K562 (cell line): ENCODE data around the gene THEMIS. TPM values are rescaled to one million over a fixed set of nuclear protein-coding genes. Genes with fewer than 3 reads are reported as not detected.
"Not testable (repeated sequence)": the region's sequence is repeated elsewhere in the genome, so short reads cannot be mapped to it uniquely, and the experiment has no call there.

ENCODE experiments used
- ATAC-seq: fragments of 200-7000 bp; cut with Tn5 transposase; 3 replicates; pipeline ENCODE4 v1.9.1; 2020; ENCODE audit warnings: moderate library complexity
- BruUV-seq: library from RNA; stranded (reverse); fragments of 400-500 nt; replicated peaks from 2 replicates; lab custom pipeline; 2021; lab: Mats Ljungman, UMichigan
- CTCF ChIA-PET: fragments of 300-600 bp; formaldehyde crosslinking; extraction: SDS; loops from one replicate; lab custom pipeline; 2021; ENCODE audit warnings: low intra/inter-chr PET ratio; lab: Yijun Ruan, JAX
- POLR2A ChIA-PET: fragments of 300-600, 350-650 bp; sonication (Branson Sonifier 250); formaldehyde crosslinking; extraction: SDS; loops from one replicate; lab custom pipeline; 2021; ENCODE audit warnings: antibody characterized with exemption, inconsistent platforms; lab: Yijun Ruan, JAX
- DNase-seq, 4 experiments: peaks; one replicate each; pipeline versions ENCODE4 v3.0.0 to v3.0.0-alpha.2; 2011 to 2018; ENCODE audit warnings: low spot score in 3 of 4, mixed read lengths in 3 of 4; ENCODE audit errors: extremely low read depth in 1 of 4
- FAIRE-seq: peaks from 2 replicates; lab custom pipeline; 2011; peaks lifted over from hg19 to GRCh38; lab: Jason Lieb, UNC
- H2AFZ ChIP-seq: 2 replicates; pipeline ENCODE4 v1.6.0; 2011; ENCODE audit warnings: low read depth, low read length, control low read depth, inconsistent platforms
- H3K27ac ChIP-seq: fragments of 200-600 bp; 3 replicates; pipeline ENCODE4 v1.8.0; 2011; ENCODE audit warnings: low read depth, mild to moderate bottlenecking, control low read depth, inconsistent platforms, low read length, moderate library complexity, mixed read lengths; ENCODE audit errors: extremely low read depth
- H3K27me3 ChIP-seq, 2 experiments: fragments of 300-600 bp in 1 of 2; 2 replicates in 1 of 2; 3 replicates in 1 of 2; pipeline versions ENCODE4 v1.6.0 to v1.8.0; 2011; ENCODE audit warnings: inconsistent platforms in 2 of 2, low read length in 2 of 2, mild to moderate bottlenecking in 1 of 2, mixed read lengths in 1 of 2, moderate library complexity in 1 of 2; ENCODE audit not compliant: control insufficient read depth in 2 of 2, insufficient read depth in 2 of 2
- H3K36me3 ChIP-seq: fragments of 300-600 bp; 3 replicates; pipeline ENCODE4 v1.8.0; 2011; ENCODE audit warnings: mild to moderate bottlenecking, low read length, inconsistent platforms; ENCODE audit not compliant: control insufficient read depth, insufficient read depth
- H3K4me1 ChIP-seq, 2 experiments: fragments of 200-600 bp in 1 of 2; replicated peaks in 1 of 2; 2 replicates in 1 of 2; 3 replicates in 1 of 2; pipeline versions ENCODE4 v1.5.1 to v1.8.0; 2011; ENCODE audit warnings: inconsistent platforms in 2 of 2, low read length in 2 of 2, mild to moderate bottlenecking in 1 of 2, mixed read lengths in 1 of 2, moderate library complexity in 1 of 2; ENCODE audit not compliant: control insufficient read depth in 2 of 2, insufficient read depth in 2 of 2
- H3K4me2 ChIP-seq: 2 replicates; pipeline ENCODE4 v1.6.1; 2011; ENCODE audit warnings: low read length, control low read depth, inconsistent platforms, mixed read lengths; ENCODE audit not compliant: insufficient read depth
- H3K4me3 ChIP-seq: fragments of 200-600 bp; sonication (generic), shearing (Covaris generic); 2 replicates; pipeline ENCODE4 v1.5.1; 2016; ENCODE audit warnings: control low read depth, inconsistent platforms
- H3K79me2 ChIP-seq: fragments of 200-600 bp; 3 replicates; pipeline ENCODE4 v1.8.0; 2011; ENCODE audit warnings: low read length, inconsistent platforms; ENCODE audit not compliant: control insufficient read depth, insufficient read depth
- H3K9ac ChIP-seq, 2 experiments: 2 replicates each; pipeline versions ENCODE4 v1.6.0 to v1.6.1; 2011; ENCODE audit warnings: low read depth in 2 of 2, low read length in 2 of 2, control low read depth in 1 of 2, inconsistent platforms in 1 of 2, mild to moderate bottlenecking in 1 of 2, mixed read lengths in 1 of 2; ENCODE audit not compliant: insufficient read depth in 1 of 2
- H3K9me1 ChIP-seq: one replicate; pipeline ENCODE4 v1.6.0; 2011; ENCODE audit warnings: inconsistent platforms, mild to moderate bottlenecking, low read length, moderate library complexity; ENCODE audit not compliant: control insufficient read depth, insufficient read depth
- H3K9me3 ChIP-seq: replicated peaks from 2 replicates; pipeline ENCODE4 v1.5.1; 2011; ENCODE audit warnings: low read depth, low read length, inconsistent platforms; ENCODE audit not compliant: control insufficient read depth, insufficient read depth
- H4K20me1 ChIP-seq: replicated peaks from 2 replicates; pipeline ENCODE4 v1.6.1; 2011; ENCODE audit warnings: low read length, inconsistent platforms, mixed read lengths; ENCODE audit not compliant: control insufficient read depth, insufficient read depth
- CBX5 ChIP-seq: IDR thresholded peaks from 2 replicates; pipeline ENCODE4 v1.6.1; 2014; ENCODE audit warnings: low read depth, borderline replicate concordance
- HSF4 ChIP-seq: fragments of 250-450 bp; sonication (Bioruptor Pico); IDR thresholded peaks from 2 replicates; pipeline ENCODE4 v2.1.2; 2022; ENCODE audit warnings: mild to moderate bottlenecking, moderate library complexity, borderline replicate concordance
- NUFIP1 ChIP-seq: fragments of 450-650 bp; IDR thresholded peaks from 2 replicates; pipeline ENCODE4 v1.6.1; 2018; ENCODE audit not compliant: partially characterized antibody
- RBM25 ChIP-seq: fragments of 200-400 bp; formaldehyde crosslinking; IDR thresholded peaks from 2 replicates; pipeline ENCODE4 v1.6.1; 2018; ENCODE audit warnings: low read length, low read depth, moderate library complexity; ENCODE audit not compliant: severe bottlenecking
- ZNF146 ChIP-seq: IDR thresholded peaks from one replicate; pipeline ENCODE4 v1.6.1; 2018; ENCODE audit warnings: missing compliant biosample characterization; ENCODE audit not compliant: unreplicated experiment
- WGBS: fragments of 100-300 bp; shearing (Covaris generic); methylation state at CpG from one replicate; pipeline ENCODE4 v1.1.6; 2016; ENCODE audit warnings: low coverage, mixed read lengths; ENCODE audit not compliant: insufficient coverage; ENCODE audit errors: missing lambda C conversion rate; 5-methylcytosine and 5-hydroxymethylcytosine counted together
- in situ Hi-C: fragments of 300-500 bp; cut with MboI; formaldehyde crosslinking; loops from 4 replicates; pipeline ENCODE4 v1.15.0; 2018; ENCODE audit warnings: inconsistent platforms, mixed read lengths
- intact Hi-C: fragments of 100-400 bp; cut with micrococcal nuclease; formaldehyde crosslinking; loops from 2 replicates; pipeline ENCODE4 v1.14.2; 2022
- polyA plus RNA-seq, 8 experiments: library from polyadenylated mRNA; depleted of rRNA in 4 of 8; stranded (reverse) in 5 of 8; unstranded in 3 of 8; fragments of >200 nt; fragmentation: Nextera tagmentation in 2 of 8; fragmentation: Illumina TruSeq in 1 of 8; extraction: Ambion mirVana in 2 of 8; extraction: Trizol in 1 of 8; gene quantifications; 2 replicates each; pipeline versions ENCODE4 v1.2.1 to v1.2.3, GENCODE V29; 2011 to 2014; ENCODE audit warnings: inconsistent platforms in 1 of 8, missing spikeins in 1 of 8
- total RNA-seq, 7 experiments: library from RNA; depleted of rRNA in 6 of 7; stranded (reverse); fragments of >200 nt in 6 of 7; fragmentation: Illumina TruSeq in 2 of 7; extraction: Trizol in 2 of 7; gene quantifications; 2 replicates each; pipeline versions ENCODE4 v1.2.1 to v1.2.3, GENCODE V29; 2011 to 2021; ENCODE audit warnings: low replicate concordance in 1 of 7
- TF ChIP-seq, protein P1 (sequence below): fragments of 450-650 bp; formaldehyde crosslinking; IDR thresholded peaks from 2 replicates; pipeline ENCODE4 v1.4.0; 2020; ENCODE audit warnings: mild to moderate bottlenecking, mixed read lengths

The THEMIS gene
- total and polyA plus RNA-seq, 9 of the 15 experiments (the other 6 are each of a cell fraction or from before 2014, with no cell fraction given): 0.09 TPM; not detected in 8

GRCh38 chr6:127690092-127690491 is 210.8 kb downstream of the THEMIS start:
- H3K4me3 ChIP-seq: no peak overlapping the region
- no peak overlapping the region for H3K4me2 ChIP-seq
- intact Hi-C loops: no loop called here
- no peaks in the 10 kb centered on the region for H3K9me1 ChIP-seq
- H3K9me3 ChIP-seq: no peaks in the 10 kb centered on the region
- in situ Hi-C loops: no loop called here
- no peak overlapping the region for H3K9ac ChIP-seq
- FAIRE-seq (no peak), ATAC-seq (no peak), DNase-seq (no peak)
- H3K4me1 ChIP-seq: no peaks in the 10 kb centered on the region
- no peaks in the 10 kb centered on the region for H3K79me2 ChIP-seq
- BruUV-seq: no TSS peak
- ChIA-PET POLR2A (no interaction called here), CTCF (no interaction called here)
- H3K36me3 ChIP-seq: no peaks in the 10 kb centered on the region
- TF ChIP-seq CBX5: no peak
- TF ChIP-seq, protein P1, sequence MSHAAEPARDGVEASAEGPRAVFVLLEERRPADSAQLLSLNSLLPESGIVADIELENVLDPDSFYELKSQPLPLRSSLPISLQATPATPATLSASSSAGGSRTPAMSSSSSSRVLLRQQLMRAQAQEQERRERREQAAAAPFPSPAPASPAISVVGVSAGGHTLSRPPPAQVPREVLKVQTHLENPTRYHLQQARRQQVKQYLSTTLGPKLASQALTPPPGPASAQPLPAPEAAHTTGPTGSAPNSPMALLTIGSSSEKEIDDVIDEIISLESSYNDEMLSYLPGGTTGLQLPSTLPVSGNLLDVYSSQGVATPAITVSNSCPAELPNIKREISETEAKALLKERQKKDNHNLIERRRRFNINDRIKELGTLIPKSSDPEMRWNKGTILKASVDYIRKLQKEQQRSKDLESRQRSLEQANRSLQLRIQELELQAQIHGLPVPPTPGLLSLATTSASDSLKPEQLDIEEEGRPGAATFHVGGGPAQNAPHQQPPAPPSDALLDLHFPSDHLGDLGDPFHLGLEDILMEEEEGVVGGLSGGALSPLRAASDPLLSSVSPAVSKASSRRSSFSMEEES (CRISPR knock-in tag): no peak
- TF ChIP-seq HSF4 (CRISPR knock-in tag): no peak
- no peak for TF ChIP-seq NUFIP1
- no peak overlapping the region for H3K27ac ChIP-seq
- H2AFZ ChIP-seq: no peak overlapping the region
- no peaks in the 10 kb centered on the region for H3K27me3 ChIP-seq
- no peaks in the 10 kb centered on the region for H4K20me1 ChIP-seq

GRCh38 chr6:127687490-127687889 is 213.4 kb downstream of the THEMIS start:
- H3K9me3 ChIP-seq, H3K4me3 ChIP-seq, H3K36me3 ChIP-seq, FAIRE-seq, H3K27ac ChIP-seq, CTCF ChIA-PET, H3K4me1 ChIP-seq, H2AFZ ChIP-seq, H3K9ac ChIP-seq, H3K79me2 ChIP-seq, H3K27me3 ChIP-seq, intact Hi-C loops, H3K9me1 ChIP-seq, H4K20me1 ChIP-seq, DNase-seq, BruUV-seq, H3K4me2 ChIP-seq, POLR2A ChIA-PET, in situ Hi-C loops, ATAC-seq: not testable (repeated sequence)
- TF ChIP-seq ZNF146 (CRISPR knock-in tag) (peak; percentile 85), RBM25 (peak; percentile 42)
- 0% methylated on average over 3 of the region's 3 CpGs for WGBS
